ENCODE data around the gene STAP2. TPM values are rescaled to one million over a fixed set of nuclear protein-coding genes. Genes with fewer than 3 reads are reported as not detected.

The STAP2 gene
- total RNA-seq, 1 donor from 2014 or later: 11.8 TPM

- DNase-seq (peak; percentile 81), ATAC-seq (peak; percentile 57 to 73)
- Histone ChIP-seq H3K27ac (peak overlapping the region; percentile 85), H3K4me1 (peaks cover 90% of the 10 kb centered on the region), H3K36me3 (peaks cover 3% of the 10 kb centered on the region), H3K9me3 (no peaks in the 10 kb centered on the region), H3K27me3 (ENCODE audit: low read depth) (no peaks in the 10 kb centered on the region), H3K4me3 (no peak overlapping the region)
- intact Hi-C loops (cut with DNase I): no loop called here
- TF ChIP-seq CTCF (IDR thresholded peaks at IDR 0.05): peak; percentile 19
These were observed 36.8 kb upstream of the STAP2 start for GRCh38 chr19:4375164-4376027.

- intact Hi-C loops (cut with DNase I): no loop called here
- Histone ChIP-seq H3K36me3 (peaks cover 3% of the 10 kb centered on the region), H3K27ac (peak overlapping the region; percentile 85), H3K4me3 (peak overlapping the region; percentile 8), H3K4me1 (peaks cover 90% of the 10 kb centered on the region), H3K27me3 (ENCODE audit: low read depth) (no peaks in the 10 kb centered on the region), H3K9me3 (no peaks in the 10 kb centered on the region)
- TF ChIP-seq CTCF (IDR thresholded peaks at IDR 0.05): no peak
- ATAC-seq: peak; percentile 76
- peak; percentile 74 for DNase-seq
These were observed 36.0 kb upstream of the STAP2 start for GRCh38 chr19:4374498-4375163.

GRCh38 chr19:4373601-4374497, 35.2 kb upstream of the STAP2 start:
- H3K4me3 ChIP-seq: peak overlapping the region; percentile 8
- ATAC-seq (no peak), DNase-seq (no peak)
- no peaks in the 10 kb centered on the region for H3K9me3 ChIP-seq
- intact Hi-C loops (cut with DNase I): no loop called here
- H3K36me3 ChIP-seq: peaks cover 3% of the 10 kb centered on the region
- no peaks in the 10 kb centered on the region for H3K27me3 ChIP-seq (ENCODE audit: low read depth)
- H3K4me1 ChIP-seq: peaks cover 90% of the 10 kb centered on the region
- TF ChIP-seq CTCF (IDR thresholded peaks at IDR 0.05): no peak
- peak overlapping the region; percentile 85 for H3K27ac ChIP-seq

- Histone ChIP-seq H3K36me3 (peaks cover 3% of the 10 kb centered on the region), H3K4me1 (peaks cover 96% of the 10 kb centered on the region), H3K27me3 (ENCODE audit: low read depth) (no peaks in the 10 kb centered on the region), H3K9me3 (no peaks in the 10 kb centered on the region), H3K27ac (peak overlapping the region; percentile 85), H3K4me3 (no peak overlapping the region)
- no peak for ATAC-seq
- no peak for TF ChIP-seq CTCF (IDR thresholded peaks at IDR 0.05)
- intact Hi-C loops (cut with DNase I): no loop called here
- no peak for DNase-seq
These were observed 34.4 kb upstream of the STAP2 start for GRCh38 chr19:4373013-4373367.
